IMR-90 (cell line): ENCODE measurements around the gene C21orf91.

ENCODE experiments used
- CEBPB ChIP-seq: IDR thresholded peaks from 2 replicates; pipeline ENCODE4 v1.6.1; 2012; ENCODE audit warnings: low read depth, low read length, improper control_type of control experiment
- CHD1 ChIP-seq: IDR thresholded peaks from 2 replicates; pipeline ENCODE4 v1.6.1; 2012; ENCODE audit warnings: low read depth, low read length, improper control_type of control experiment
- FOS ChIP-seq: fragments of 150-350 bp; IDR thresholded peaks from 2 replicates; pipeline ENCODE4 v1.6.1; 2016; ENCODE audit warnings: low read depth, low read length
- MAFK ChIP-seq: IDR thresholded peaks from 2 replicates; pipeline ENCODE4 v1.6.1; 2012; ENCODE audit warnings: low read depth, low read length, improper control_type of control experiment
- MXI1 ChIP-seq: IDR thresholded peaks from 2 replicates; pipeline ENCODE4 v1.6.1; 2012; ENCODE audit warnings: low read depth, mild to moderate bottlenecking, low read length, moderate library complexity, borderline replicate concordance
- POLR2A ChIP-seq: IDR thresholded peaks from 2 replicates; pipeline ENCODE4 v1.6.1; 2012; ENCODE audit warnings: mild to moderate bottlenecking, low read depth, low read length
- TF ChIP-seq, protein P1 (sequence below): conservative IDR thresholded peaks from 2 replicates; pipeline ENCODE4 v1.5.1; 2012; ENCODE audit warnings: mild to moderate bottlenecking, low read depth, low read length, improper control_type of control experiment

GRCh38 chr21:17780539-17780938 is 38.6 kb downstream of the C21orf91 start:
- TF ChIP-seq, protein P1, sequence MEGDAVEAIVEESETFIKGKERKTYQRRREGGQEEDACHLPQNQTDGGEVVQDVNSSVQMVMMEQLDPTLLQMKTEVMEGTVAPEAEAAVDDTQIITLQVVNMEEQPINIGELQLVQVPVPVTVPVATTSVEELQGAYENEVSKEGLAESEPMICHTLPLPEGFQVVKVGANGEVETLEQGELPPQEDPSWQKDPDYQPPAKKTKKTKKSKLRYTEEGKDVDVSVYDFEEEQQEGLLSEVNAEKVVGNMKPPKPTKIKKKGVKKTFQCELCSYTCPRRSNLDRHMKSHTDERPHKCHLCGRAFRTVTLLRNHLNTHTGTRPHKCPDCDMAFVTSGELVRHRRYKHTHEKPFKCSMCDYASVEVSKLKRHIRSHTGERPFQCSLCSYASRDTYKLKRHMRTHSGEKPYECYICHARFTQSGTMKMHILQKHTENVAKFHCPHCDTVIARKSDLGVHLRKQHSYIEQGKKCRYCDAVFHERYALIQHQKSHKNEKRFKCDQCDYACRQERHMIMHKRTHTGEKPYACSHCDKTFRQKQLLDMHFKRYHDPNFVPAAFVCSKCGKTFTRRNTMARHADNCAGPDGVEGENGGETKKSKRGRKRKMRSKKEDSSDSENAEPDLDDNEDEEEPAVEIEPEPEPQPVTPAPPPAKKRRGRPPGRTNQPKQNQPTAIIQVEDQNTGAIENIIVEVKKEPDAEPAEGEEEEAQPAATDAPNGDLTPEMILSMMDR: no peak
- no peak for TF ChIP-seq POLR2A
- no peak for TF ChIP-seq FOS
- TF ChIP-seq CHD1: no peak
- no peak for TF ChIP-seq CEBPB
- no peak for TF ChIP-seq MXI1
- no peak for TF ChIP-seq MAFK
